EL (cell line): Measurements from ENCODE around the gene LDLRAD4.
"Not testable (repeated sequence)": the region's sequence is repeated elsewhere in the genome, so short reads cannot be mapped to it uniquely, and the experiment has no call there.

Experiments used
- DNase-seq: peaks from one replicate; pipeline ENCODE4 v3.0.0-alpha.2; 2016

LDLRAD4 gene

GRCh38 chr18:13313006-13313686 is 94.6 kb downstream of the LDLRAD4 start:
- DNase-seq: no peak

- DNase-seq: no peak
Measured at GRCh38 chr18:13315000-13315399, 96.4 kb downstream of the LDLRAD4 start.

GRCh38 chr18:13316063-13316462 is 97.5 kb downstream of the LDLRAD4 start:
- DNase-seq: no peak

- no peak for DNase-seq
Measured at GRCh38 chr18:13317801-13318200, 99.2 kb downstream of the LDLRAD4 start.

GRCh38 chr18:13318731-13319501 is 100.4 kb downstream of the LDLRAD4 start:
- DNase-seq: no peak

GRCh38 chr18:13319629-13320028 is 101.1 kb downstream of the LDLRAD4 start:
- DNase-seq: no peak

GRCh38 chr18:13320096-13320495 is 101.5 kb downstream of the LDLRAD4 start:
- no peak for DNase-seq

- DNase-seq: no peak
Measured at GRCh38 chr18:13320891-13321425, 102.4 kb downstream of the LDLRAD4 start.

- no peak for DNase-seq
Measured at GRCh38 chr18:13321923-13322322, 103.4 kb downstream of the LDLRAD4 start.

- no peak for DNase-seq
Measured at GRCh38 chr18:13323186-13323585, 104.6 kb downstream of the LDLRAD4 start.

- no peak for DNase-seq
Measured at GRCh38 chr18:13324880-13325279, 106.3 kb downstream of the LDLRAD4 start.

GRCh38 chr18:13328213-13328612 is 109.7 kb downstream of the LDLRAD4 start:
- DNase-seq: no peak

GRCh38 chr18:13330996-13331395 is 112.4 kb downstream of the LDLRAD4 start:
- no peak for DNase-seq

- DNase-seq: no peak
Measured at GRCh38 chr18:13331846-13332245, 113.3 kb downstream of the LDLRAD4 start.

- no peak for DNase-seq
Measured at GRCh38 chr18:13332874-13333273, 114.3 kb downstream of the LDLRAD4 start.

- DNase-seq: no peak
Measured at GRCh38 chr18:13335903-13336302, 117.3 kb downstream of the LDLRAD4 start.

GRCh38 chr18:13336841-13337240 is 118.3 kb downstream of the LDLRAD4 start:
- DNase-seq: no peak

GRCh38 chr18:13337369-13337768 is 118.8 kb downstream of the LDLRAD4 start:
- no peak for DNase-seq

GRCh38 chr18:13338318-13338717 is 119.8 kb downstream of the LDLRAD4 start:
- no peak for DNase-seq

GRCh38 chr18:13339653-13340052 is 121.1 kb downstream of the LDLRAD4 start:
- DNase-seq: no peak

GRCh38 chr18:13346449-13346848 is 127.9 kb downstream of the LDLRAD4 start:
- DNase-seq: not testable (repeated sequence)

GRCh38 chr18:13353084-13353823 is 134.7 kb downstream of the LDLRAD4 start:
- DNase-seq: no peak

GRCh38 chr18:13354402-13354801 is 135.8 kb downstream of the LDLRAD4 start:
- no peak for DNase-seq
